Stimulated activated naive CD8-positive, alpha-beta T cell treated with anti-CD3 and anti-CD28 coated beads, Interleukin-15, Interleukin-2, amounts not matched to agents 100 ng/mL and 50 ng/mL, for 24 hours (primary cell): ENCODE results near the gene PRSS36.
A peak's percentile ranks its signal among the peaks of the same experiment; 100 is the strongest.

ENCODE experiments used
- H3K27ac Mint-ChIP-seq: one replicate; pipeline ENCODE4 v1.8.0; 2021; ENCODE audit warnings: mild to moderate bottlenecking, mixed read lengths
- H3K27me3 Mint-ChIP-seq: one replicate; pipeline ENCODE4 v1.8.0; 2021; ENCODE audit warnings: mixed read lengths
- H3K36me3 Mint-ChIP-seq: one replicate; pipeline ENCODE4 v1.8.0; 2021; ENCODE audit warnings: low read depth, mixed read lengths
- H3K4me1 Mint-ChIP-seq: one replicate; pipeline ENCODE4 v1.8.0; 2021; ENCODE audit warnings: low read depth, mixed read lengths
- H3K4me3 Mint-ChIP-seq: one replicate; pipeline ENCODE4 v1.8.0; 2021; ENCODE audit warnings: mild to moderate bottlenecking, mixed read lengths
- H3K9me3 Mint-ChIP-seq: one replicate; pipeline ENCODE4 v1.8.0; 2021; ENCODE audit warnings: mixed read lengths

The PRSS36 gene

DNA sequence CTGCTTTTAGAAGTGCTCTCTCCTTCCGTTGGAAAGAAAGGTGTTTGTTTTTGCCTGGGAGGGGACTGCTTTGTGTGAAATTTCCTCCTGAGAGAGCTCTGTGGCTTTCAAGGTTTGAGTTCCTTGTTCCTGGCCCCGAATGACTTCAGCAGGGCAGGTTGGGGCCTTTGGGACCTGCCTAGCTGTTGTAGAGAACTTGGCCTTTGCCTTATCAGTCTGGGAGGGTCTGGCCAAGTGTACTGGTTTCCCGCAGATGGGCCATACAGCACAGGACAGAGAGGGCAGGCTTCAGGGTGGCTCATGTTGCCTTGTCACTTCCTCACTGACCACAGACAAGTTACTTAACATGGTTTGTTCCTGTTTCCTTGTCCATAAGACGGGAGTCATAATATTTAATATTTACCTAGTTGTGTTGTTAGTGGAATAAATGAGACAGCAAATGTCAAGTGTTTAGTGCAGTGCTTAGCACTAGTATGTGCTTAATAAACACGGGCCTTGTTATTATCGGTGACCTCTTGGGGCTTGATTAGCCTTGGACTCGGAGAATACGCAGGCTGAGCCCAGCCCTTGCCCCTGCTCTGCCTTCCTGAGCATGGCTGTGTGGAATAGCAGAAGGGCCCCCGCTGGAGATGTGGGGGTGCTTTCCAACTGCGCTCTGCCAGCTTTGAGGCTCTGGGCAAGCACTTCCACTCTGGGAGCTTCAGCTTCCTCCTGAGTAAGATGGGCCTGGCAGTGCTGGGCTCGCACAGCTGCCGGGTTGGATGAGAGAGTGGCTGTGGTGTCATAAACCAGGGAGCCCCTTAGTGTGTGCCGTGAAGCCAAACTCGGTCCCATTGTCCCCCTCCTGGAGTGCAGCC, 20.9 kb downstream of the PRSS36 start:
- H3K9me3 Mint-ChIP-seq: no peaks in the 10 kb centered on the region
- H3K36me3 Mint-ChIP-seq: peaks cover 30% of the 10 kb centered on the region
- peak overlapping the region; percentile 41 for H3K27ac Mint-ChIP-seq
- no peaks in the 10 kb centered on the region for H3K4me1 Mint-ChIP-seq
- H3K27me3 Mint-ChIP-seq: no peaks in the 10 kb centered on the region
- no peak overlapping the region for H3K4me3 Mint-ChIP-seq

- Mint-ChIP-seq H3K9me3 (no peaks in the 10 kb centered on the region), H3K27ac (no peak overlapping the region), H3K27me3 (no peaks in the 10 kb centered on the region), H3K36me3 (peaks cover 29% of the 10 kb centered on the region), H3K4me3 (no peak overlapping the region), H3K4me1 (no peaks in the 10 kb centered on the region)
Measured at GRCh38 chr16:31127182-31127581, 22.7 kb downstream of the PRSS36 start.

DNA sequence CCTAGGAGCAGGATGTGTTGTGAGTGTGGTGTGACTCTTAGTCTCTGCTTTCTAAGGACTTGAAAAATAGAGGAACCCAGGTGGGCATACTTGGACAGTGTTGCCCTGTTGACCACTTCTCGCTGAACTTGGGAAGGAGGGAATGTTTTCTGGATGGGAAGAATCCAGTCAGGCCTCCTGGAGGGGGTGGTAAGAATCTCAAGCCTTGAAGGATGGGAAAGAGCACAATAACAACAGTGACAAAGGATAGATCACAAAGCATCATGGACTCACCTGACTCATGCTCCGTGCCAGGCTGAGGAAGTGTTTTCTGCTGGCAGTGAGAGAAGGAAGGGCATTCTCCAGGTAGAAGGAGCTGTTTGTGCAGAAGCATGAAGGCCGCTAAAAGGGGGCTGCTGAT, 24.0 kb downstream of the PRSS36 start:
- Mint-ChIP-seq H3K27me3 (no peaks in the 10 kb centered on the region), H3K4me3 (no peak overlapping the region), H3K4me1 (no peaks in the 10 kb centered on the region), H3K36me3 (peaks cover 41% of the 10 kb centered on the region), H3K9me3 (no peaks in the 10 kb centered on the region), H3K27ac (no peak overlapping the region)

GRCh38 chr16:31120129-31120528, 29.7 kb downstream of the PRSS36 start:
- Mint-ChIP-seq H3K27me3 (no peaks in the 10 kb centered on the region), H3K27ac (peak overlapping the region; percentile 26), H3K9me3 (no peaks in the 10 kb centered on the region), H3K36me3 (peaks cover 35% of the 10 kb centered on the region), H3K4me1 (peaks cover 21% of the 10 kb centered on the region), H3K4me3 (no peak overlapping the region)

GRCh38 chr16:31118223-31119155, 31.4 kb downstream of the PRSS36 start:
- Mint-ChIP-seq H3K4me3 (peak overlapping the region; percentile 89), H3K9me3 (no peaks in the 10 kb centered on the region), H3K4me1 (peaks cover 30% of the 10 kb centered on the region), H3K36me3 (peaks cover 32% of the 10 kb centered on the region), H3K27ac (peak overlapping the region; percentile 88), H3K27me3 (no peaks in the 10 kb centered on the region)

GRCh38 chr16:31117384-31118222, 32.3 kb downstream of the PRSS36 start, which contains the start of gene KAT8:
TSS of gene KAT8 (plus strand) at chr16:31117664. CDS start at chr16:31117682, 18 bp downstream.
- peaks cover 32% of the 10 kb centered on the region for H3K36me3 Mint-ChIP-seq

GRCh38 chr16:31114468-31114867, 35.4 kb downstream of the PRSS36 start:
- Mint-ChIP-seq H3K4me3 (no peak overlapping the region), H3K4me1 (peaks cover 43% of the 10 kb centered on the region), H3K36me3 (peaks cover 24% of the 10 kb centered on the region), H3K9me3 (no peaks in the 10 kb centered on the region), H3K27ac (no peak overlapping the region), H3K27me3 (no peaks in the 10 kb centered on the region)

More at GRCh38 chr16:31117384-31118222, 32.3 kb downstream of the PRSS36 start, which contains the start of gene KAT8:
- H3K27ac Mint-ChIP-seq: peak within 1 kb of the TSS; percentile 88
- no peaks in the 10 kb centered on the region for H3K9me3 Mint-ChIP-seq
- H3K27me3 Mint-ChIP-seq: no peaks in the 10 kb centered on the region
- peaks cover 30% of the 10 kb centered on the region for H3K4me1 Mint-ChIP-seq
- peak within 1 kb of the TSS; percentile 89 for H3K4me3 Mint-ChIP-seq

DNA sequence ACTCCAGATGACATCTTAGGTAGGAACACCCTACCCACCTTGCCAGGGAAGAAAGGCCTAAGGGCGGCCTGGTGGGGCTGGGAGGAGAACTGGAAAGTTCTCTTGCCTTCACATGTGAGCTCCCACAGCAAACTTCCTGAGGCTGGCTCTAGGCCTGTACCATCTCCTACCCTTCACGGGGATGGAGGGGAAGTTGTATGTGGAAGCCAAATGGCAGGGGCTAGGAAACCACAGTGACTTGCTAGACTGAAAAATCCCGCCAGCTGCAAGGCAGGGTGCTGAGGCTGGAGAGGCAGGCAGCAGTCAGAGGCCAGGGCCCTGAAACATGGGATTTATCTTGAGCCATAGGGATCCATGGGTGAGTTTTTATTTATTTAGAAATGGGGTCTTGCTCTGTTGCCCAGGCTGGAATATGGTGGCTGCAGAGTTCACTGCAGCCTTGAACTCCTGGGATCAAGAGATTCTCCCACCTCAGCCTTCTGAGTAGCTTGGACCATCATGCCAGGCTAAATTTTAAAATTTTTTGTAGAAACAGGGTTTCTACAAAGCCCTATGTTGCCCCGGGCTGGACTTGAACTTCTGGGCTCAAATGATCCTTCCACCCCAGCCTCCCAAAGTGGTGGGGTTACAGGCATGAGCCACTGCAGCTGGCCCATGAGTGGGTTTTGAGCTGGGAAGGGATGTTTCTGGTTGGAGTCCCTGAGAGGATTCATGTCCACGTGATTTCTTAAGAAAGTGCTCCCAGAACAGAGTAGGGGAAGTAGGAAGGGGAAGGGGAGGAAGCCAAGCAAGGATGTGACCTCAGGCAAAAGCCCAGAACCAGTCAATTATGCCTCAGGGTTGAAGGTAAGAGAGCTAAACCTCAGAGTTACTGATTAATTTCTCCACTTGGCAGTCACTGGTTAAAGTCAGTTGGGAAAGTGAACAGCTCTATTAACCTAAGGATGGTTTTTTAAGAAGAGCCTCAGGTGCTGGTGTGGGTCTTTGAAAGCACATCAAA, 36.4 kb downstream of the PRSS36 start:
- Mint-ChIP-seq H3K9me3 (no peaks in the 10 kb centered on the region), H3K27ac (no peak overlapping the region), H3K27me3 (no peaks in the 10 kb centered on the region), H3K4me1 (peaks cover 40% of the 10 kb centered on the region), H3K36me3 (peaks cover 24% of the 10 kb centered on the region), H3K4me3 (no peak overlapping the region)

DNA sequence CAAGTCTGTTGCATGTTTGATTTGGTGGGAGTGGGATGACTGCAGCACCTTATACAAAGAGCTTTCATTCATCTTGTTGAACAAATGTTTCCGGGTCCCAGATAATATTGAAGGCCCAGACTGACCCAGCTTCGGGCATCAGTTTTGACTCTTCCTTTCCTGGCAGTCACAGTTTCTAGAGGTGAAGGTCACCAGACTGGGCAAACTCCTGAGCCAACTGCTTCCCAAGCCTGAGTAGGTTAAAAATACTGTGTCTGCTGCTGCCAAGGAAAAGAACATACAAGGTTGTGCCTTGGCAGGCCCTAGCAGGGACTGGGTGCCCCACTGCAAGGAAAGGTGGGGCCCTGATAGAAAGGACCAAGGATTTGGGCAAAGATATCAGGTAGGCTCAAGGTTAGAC, 37.2 kb downstream of the PRSS36 start:
- Mint-ChIP-seq H3K27me3 (no peaks in the 10 kb centered on the region), H3K4me3 (no peak overlapping the region), H3K4me1 (peaks cover 38% of the 10 kb centered on the region), H3K27ac (no peak overlapping the region), H3K9me3 (no peaks in the 10 kb centered on the region), H3K36me3 (peaks cover 24% of the 10 kb centered on the region)

GRCh38 chr16:31111881-31112466, 37.9 kb downstream of the PRSS36 start:
- Mint-ChIP-seq H3K36me3 (peaks cover 24% of the 10 kb centered on the region), H3K9me3 (no peaks in the 10 kb centered on the region), H3K4me1 (peaks cover 46% of the 10 kb centered on the region), H3K27ac (no peak overlapping the region), H3K27me3 (no peaks in the 10 kb centered on the region), H3K4me3 (no peak overlapping the region)

DNA sequence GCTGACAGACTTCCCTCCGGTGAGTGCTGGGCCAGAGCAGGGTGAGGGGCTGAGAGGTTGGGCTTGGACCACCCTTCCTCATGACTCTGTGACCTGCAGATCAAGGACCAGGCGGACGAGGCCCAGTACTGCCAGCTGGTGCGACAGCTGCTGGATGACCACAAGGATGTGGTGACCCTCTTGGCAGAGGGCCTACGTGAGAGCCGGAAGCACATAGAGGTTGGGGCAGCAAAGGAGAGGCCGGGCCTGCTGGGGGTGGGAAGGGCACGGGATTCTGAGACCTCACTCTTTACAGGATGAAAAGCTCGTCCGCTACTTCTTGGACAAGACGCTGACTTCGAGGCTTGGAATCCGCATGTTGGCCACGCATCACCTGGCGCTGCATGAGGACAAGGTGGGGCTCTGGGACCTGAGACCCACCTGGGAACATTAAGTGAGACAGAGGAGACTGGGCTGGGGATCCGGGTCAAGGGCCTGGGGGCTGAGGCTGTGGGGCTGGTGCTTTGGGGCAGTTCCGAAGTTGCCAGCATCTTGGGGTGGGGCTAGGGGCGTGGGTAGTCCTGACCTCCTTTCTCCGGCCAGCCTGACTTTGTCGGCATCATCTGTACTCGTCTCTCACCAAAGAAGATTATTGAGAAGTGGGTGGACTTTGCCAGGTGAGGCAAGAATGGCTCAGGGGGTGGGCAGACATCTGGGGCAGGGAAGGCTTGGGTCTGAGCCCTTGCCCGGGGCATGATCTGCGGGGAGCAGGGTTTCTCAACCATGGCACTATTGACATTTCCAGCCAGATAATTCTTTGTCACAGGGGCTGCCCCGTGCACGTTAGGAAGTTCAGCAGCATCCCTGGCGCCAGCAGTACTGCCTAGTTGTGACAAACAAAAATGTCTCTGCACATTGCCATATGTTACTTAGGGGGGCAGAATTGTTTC, 39.5 kb downstream of the PRSS36 start:
- H3K36me3 Mint-ChIP-seq: peaks cover 24% of the 10 kb centered on the region
- H3K4me1 Mint-ChIP-seq: peaks cover 45% of the 10 kb centered on the region
- H3K27ac Mint-ChIP-seq: no peak overlapping the region

GRCh38 chr16:31109622-31110021, 40.2 kb downstream of the PRSS36 start:
- Mint-ChIP-seq H3K4me3 (peak overlapping the region; percentile 81), H3K27me3 (no peaks in the 10 kb centered on the region), H3K4me1 (peaks cover 42% of the 10 kb centered on the region), H3K36me3 (peaks cover 21% of the 10 kb centered on the region), H3K9me3 (no peaks in the 10 kb centered on the region), H3K27ac (peak overlapping the region; percentile 90)

More for the DNA sequence above, 39.5 kb downstream of the PRSS36 start:
- Mint-ChIP-seq H3K4me3 (peak overlapping the region; percentile 81), H3K9me3 (no peaks in the 10 kb centered on the region), H3K27me3 (no peaks in the 10 kb centered on the region)
